Vein endothelial cell (primary cell): Measurements from ENCODE around the gene ADCYAP1. TPM values are rescaled to one million over a fixed set of nuclear protein-coding genes. Genes with fewer than 3 reads are reported as not detected.

ENCODE experiments used
- total RNA-seq: library from RNA; depleted of rRNA; stranded (reverse); fragments of >200 nt; gene quantifications from 2 replicates; pipeline ENCODE4 v1.2.3, GENCODE V29; 2012

Gene ADCYAP1
- total RNA-seq = not detected in 2 replicates

DNA sequence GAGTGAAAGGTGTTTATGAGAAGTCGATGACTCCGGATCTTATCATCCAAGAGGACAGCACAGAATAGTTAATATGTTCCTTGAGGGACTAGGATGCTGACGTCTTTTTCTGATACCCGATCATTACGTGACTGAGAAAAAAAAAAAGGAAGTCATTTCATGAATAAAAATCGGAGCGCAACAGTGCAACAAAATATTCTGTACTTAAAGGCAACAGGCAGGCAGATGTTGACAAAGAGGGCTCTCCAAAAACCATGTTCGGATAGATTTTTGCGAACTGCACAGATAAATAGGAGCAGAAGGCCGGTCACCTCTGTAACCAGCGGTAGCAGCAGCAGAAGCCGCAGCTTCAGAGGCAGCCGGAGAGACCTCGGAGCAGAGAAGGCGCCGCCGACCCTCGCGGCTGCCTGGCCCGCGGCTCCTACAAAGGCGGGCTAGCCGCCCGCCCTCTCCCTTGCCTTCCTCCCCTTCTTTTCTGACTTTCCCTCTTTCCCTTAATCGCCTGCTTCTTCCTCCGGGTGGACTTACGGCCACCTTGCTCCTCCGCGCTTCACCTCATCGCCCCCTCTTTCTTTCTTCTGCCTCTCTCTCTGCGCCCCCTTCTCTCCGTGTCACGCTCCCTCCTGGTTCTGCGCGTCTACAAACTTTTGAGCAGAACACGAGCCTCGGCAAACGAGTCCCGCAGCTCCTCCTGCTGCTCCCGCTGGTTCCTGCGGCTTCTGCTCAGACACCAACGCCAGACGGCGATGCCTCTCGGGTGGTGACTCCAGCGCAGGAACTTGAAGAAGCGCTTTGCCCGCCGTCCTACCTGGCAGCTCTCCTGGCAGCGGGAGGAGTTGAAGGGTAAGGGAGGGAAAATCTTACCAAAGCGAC lies at the start of gene ADCYAP1:
TSS of gene ADCYAP1 (plus strand) at position 654 of the 873 bp plus-strand sequence. CDS start 516 bp downstream, outside the sequence.

Other genes starting within 250 kb of the ADCYAP1 start
- gene TYMS, start 247.2 kb upstream of the ADCYAP1 start, total RNA-seq = 15.0 and 32.8 TPM in 2 replicates
- gene ENOSF1, start 192.2 kb upstream of the ADCYAP1 start, total RNA-seq = 21.9 and 29.4 TPM in 2 replicates
- 241 and 270 TPM in 2 replicates for gene YES1, start 92.6 kb upstream of the ADCYAP1 start, total RNA-seq